HepG2 (cell line): ENCODE data around the gene ALG14. TPM values are rescaled to one million over a fixed set of nuclear protein-coding genes. Genes with fewer than 3 reads are reported as not detected.

ENCODE experiments used
- ATAC-seq: fragments of 200-7000 bp; cut with Tn5 transposase; 3 replicates; pipeline ENCODE4 v1.9.1; 2020; ENCODE audit warnings: mild to moderate bottlenecking, moderate library complexity
- BruUV-seq: library from RNA; stranded (reverse); fragments of 400-500 nt; replicated peaks from 2 replicates; lab custom pipeline; 2021; lab: Mats Ljungman, UMichigan
- CTCF ChIA-PET: fragments of 300-600 bp; formaldehyde crosslinking; extraction: SDS; loops from one replicate; lab custom pipeline; 2021; ENCODE audit warnings: low total read pairs, inconsistent platforms, low intra/inter-chr PET ratio; lab: Yijun Ruan, JAX
- POLR2A ChIA-PET: fragments of 350-600 bp; sonication (Branson Sonifier 250); formaldehyde crosslinking; loops from one replicate; lab custom pipeline; 2020; ENCODE audit warnings: antibody characterized with exemption, inconsistent platforms; lab: Yijun Ruan, JAX
- DNase-seq: peaks from one replicate; pipeline ENCODE4 v3.0.0-alpha.2; 2015; ENCODE audit warnings: low spot score
- FAIRE-seq: peaks from 3 replicates; lab custom pipeline; 2011; peaks lifted over from hg19 to GRCh38; lab: Jason Lieb, UNC
- H2AFZ ChIP-seq: one replicate; pipeline ENCODE4 v1.6.1; 2011; ENCODE audit warnings: low read length, inconsistent platforms
- H3K27ac ChIP-seq: fragments of 300-600 bp; 3 replicates; pipeline ENCODE4 v1.8.0; 2011; ENCODE audit warnings: mixed run types, mild to moderate bottlenecking, mixed read lengths, low read length, inconsistent platforms; ENCODE audit not compliant: insufficient read depth; ENCODE audit errors: extremely low read length
- H3K27me3 ChIP-seq, 2 experiments: fragments of 200-600 bp in 1 of 2; 2 replicates in 1 of 2; 3 replicates in 1 of 2; pipeline versions ENCODE4 v1.6.0 to v1.8.0; 2011; ENCODE audit warnings: low read length in 2 of 2, mild to moderate bottlenecking in 2 of 2, moderate library complexity in 2 of 2, inconsistent platforms in 1 of 2; ENCODE audit not compliant: insufficient read depth in 2 of 2, control insufficient read depth in 1 of 2
- H3K36me3 ChIP-seq, 2 experiments: fragments of 200-600 bp in 1 of 2; replicated peaks in 1 of 2; 2 replicates in 1 of 2; 3 replicates in 1 of 2; pipeline versions ENCODE4 v1.5.1 to v1.8.0; 2011; ENCODE audit warnings: low read length in 2 of 2, inconsistent platforms in 1 of 2; ENCODE audit not compliant: insufficient read depth in 2 of 2, control insufficient read depth in 1 of 2
- H3K4me1 ChIP-seq: 2 replicates; pipeline ENCODE4 v1.5.1; 2012; ENCODE audit warnings: low read length, inconsistent platforms; ENCODE audit not compliant: insufficient read depth
- H3K4me2 ChIP-seq: 2 replicates; pipeline ENCODE4 v1.6.0; 2011; ENCODE audit warnings: low read depth, low read length, inconsistent platforms
- H3K4me3 ChIP-seq, 3 experiments: fragments of 200-600 bp in 1 of 3; sonication (generic), shearing (Covaris generic) in 1 of 3; replicated peaks in 1 of 3; 2 replicates each; pipeline ENCODE4 v1.5.1; 2011 to 2016; ENCODE audit warnings: low read length in 3 of 3, inconsistent platforms in 2 of 3, low read depth in 2 of 3, mild to moderate bottlenecking in 2 of 3, control low read depth in 1 of 3, mixed read lengths in 1 of 3; ENCODE audit not compliant: insufficient read depth in 1 of 3
- H3K79me2 ChIP-seq: one replicate; pipeline ENCODE4 v1.6.1; 2011; ENCODE audit warnings: low read length, inconsistent platforms; ENCODE audit not compliant: insufficient read depth
- H3K9ac ChIP-seq: 2 replicates; pipeline ENCODE4 v1.6.0; 2011; ENCODE audit warnings: mild to moderate bottlenecking, low read depth, low read length, inconsistent platforms; ENCODE audit not compliant: insufficient read depth
- H3K9me3 ChIP-seq: 2 replicates; pipeline ENCODE4 v1.5.1; 2012; ENCODE audit warnings: mild to moderate bottlenecking, low read length
- H4K20me1 ChIP-seq: 2 replicates; pipeline ENCODE4 v1.6.0; 2011; ENCODE audit warnings: inconsistent platforms, mild to moderate bottlenecking, low read length, moderate library complexity; ENCODE audit not compliant: insufficient read depth
- DNMT3B ChIP-seq: conservative IDR thresholded peaks from 2 replicates; pipeline ENCODE4 v1.6.1; 2016; ENCODE audit warnings: missing biosample characterization, control low read depth
- FOXP1 ChIP-seq, 2 experiments: fragments of 450-650 bp in 1 of 2; IDR thresholded peaks; 2 replicates each; pipeline ENCODE4 v1.6.1; 2017 to 2018; ENCODE audit warnings: antibody characterized with exemption in 1 of 2
- MEIS2 ChIP-seq: sonication (generic); formaldehyde crosslinking; IDR thresholded peaks from 2 replicates; pipeline ENCODE4 v1.9.0; 2021; ENCODE audit warnings: mild to moderate bottlenecking, missing genetic modification reagents
- REXO4 ChIP-seq: sonication (generic); formaldehyde crosslinking; IDR thresholded peaks from 2 replicates; pipeline ENCODE4 v1.8.0; 2022; ENCODE audit warnings: missing genetic modification reagents, mild to moderate bottlenecking, borderline replicate concordance
- SCMH1 ChIP-seq: sonication (generic); formaldehyde crosslinking; IDR thresholded peaks from 2 replicates; pipeline ENCODE4 v1.9.0; 2021; ENCODE audit warnings: missing genetic modification reagents, mild to moderate bottlenecking, borderline replicate concordance
- SMARCE1 ChIP-seq: fragments of 450-650 bp; IDR thresholded peaks from 2 replicates; pipeline ENCODE4 v1.6.1; 2017; ENCODE audit warnings: borderline replicate concordance
- SMYD3 ChIP-seq: sonication (generic); formaldehyde crosslinking; IDR thresholded peaks from 2 replicates; pipeline ENCODE4 v1.8.1; 2023; ENCODE audit warnings: mild to moderate bottlenecking, missing genetic modification reagents
- U2AF2 ChIP-seq: fragments of 200-400 bp; formaldehyde crosslinking; IDR thresholded peaks from 2 replicates; pipeline ENCODE4 v1.6.1; 2017; ENCODE audit warnings: low read depth, mild to moderate bottlenecking, low read length
- ZNF576 ChIP-seq: sonication (generic); formaldehyde crosslinking; IDR thresholded peaks from 2 replicates; pipeline ENCODE4 v1.4.0; 2020; ENCODE audit warnings: mild to moderate bottlenecking, missing genetic modification reagents
- ZNF672 ChIP-seq: sonication (generic); formaldehyde crosslinking; IDR thresholded peaks from 2 replicates; pipeline ENCODE4 v1.8.1; 2022; ENCODE audit warnings: missing genetic modification reagents
- ZXDC ChIP-seq: sonication (generic); formaldehyde crosslinking; IDR thresholded peaks from 2 replicates; pipeline ENCODE4 v1.5.0; 2020; ENCODE audit warnings: mild to moderate bottlenecking, missing genetic modification reagents
- WGBS: methylation state at CpG from one replicate; pipeline ENCODE4 v1.1.6; 2017; ENCODE audit warnings: low lambda C conversion rate; 5-methylcytosine and 5-hydroxymethylcytosine counted together
- in situ Hi-C: cut with HindIII; loops from 2 replicates; pipeline ENCODE4 v1.10.0; 2017; ENCODE audit warnings: low pct_unique_long_range_greater_than_20kb; ENCODE audit not compliant: extremely low pct_ligation_motif_present
- intact Hi-C: fragments of 100-400 bp; cut with micrococcal nuclease; formaldehyde crosslinking; loops from one replicate; pipeline ENCODE4 v1.10.0; 2022; ENCODE audit not compliant: unreplicated experiment
- polyA plus RNA-seq, 8 experiments: library from polyadenylated mRNA; depleted of rRNA in 3 of 8; stranded (reverse) in 7 of 8; unstranded in 1 of 8; fragments of >200 nt; fragmentation: Illumina TruSeq in 4 of 8; extraction: Trizol in 4 of 8; gene quantifications; 2 replicates each; pipeline versions ENCODE4 v1.2.1 to v1.2.3, GENCODE V29; 2011 to 2016; ENCODE audit warnings: low read depth in 4 of 8, missing spikeins in 1 of 8, mixed read lengths in 1 of 8; ENCODE audit not compliant: insufficient read depth in 1 of 8
- total RNA-seq, 5 experiments: library from RNA; depleted of rRNA; stranded (reverse); fragments of >200 nt; fragmentation: Illumina TruSeq; extraction: Trizol; gene quantifications; 2 replicates each; pipeline ENCODE4 v1.2.3, GENCODE V29; 2016; ENCODE audit warnings: low read depth in 1 of 5
- TF ChIP-seq, protein P1 (sequence below): IDR thresholded peaks from 2 replicates; pipeline ENCODE4 v1.6.1; 2016; ENCODE audit warnings: low read depth
- TF ChIP-seq, protein P2 (sequence below): sonication (generic); formaldehyde crosslinking; IDR thresholded peaks from 2 replicates; pipeline ENCODE4 v1.4.0; 2020; ENCODE audit warnings: missing genetic modification reagents, borderline replicate concordance

ALG14 gene
- total and polyA plus RNA-seq, 2 of the 13 experiments (the other 11 are each of a cell fraction or from before 2014, with no cell fraction given) = 4.5 to 12.7 TPM

DNA sequence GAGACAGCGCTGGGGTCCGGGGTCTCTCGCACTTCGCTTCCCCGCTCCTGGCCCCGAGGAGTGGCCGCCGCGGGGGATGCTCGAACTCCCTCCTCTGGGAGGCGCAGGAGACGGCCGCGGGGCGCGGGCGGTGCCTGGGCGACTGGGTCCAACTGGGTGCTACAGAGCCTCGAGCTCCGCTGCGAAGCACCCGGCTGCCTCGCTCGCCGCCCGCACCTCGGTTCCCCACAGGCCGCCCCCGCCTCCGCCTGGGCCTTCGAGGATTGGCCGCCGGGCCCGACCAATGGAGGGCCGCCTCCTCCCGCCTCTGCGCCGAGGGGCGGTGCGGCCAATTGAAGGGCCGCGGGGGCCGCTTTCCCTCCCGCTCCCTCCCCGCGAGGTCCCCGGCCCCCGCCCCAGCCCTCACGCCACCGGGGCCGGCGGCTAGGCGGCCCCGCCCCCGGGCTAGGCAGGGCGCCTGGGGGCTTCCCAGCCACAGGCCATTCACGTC is 145.8 kb downstream of the ALG14 start, which contains the start of gene CNN3:
TSS of gene CNN3 (minus strand) at position 196 of the 490 bp plus-strand sequence. CDS start 216 bp downstream, outside the sequence.
- H4K20me1 ChIP-seq = peaks cover 25% of the 10 kb centered on the region
- WGBS = no CpG with 5 or more reads among the region's 57 CpGs
- H3K9ac ChIP-seq = peak within 1 kb of the TSS; percentile 84
- H2AFZ ChIP-seq = no peak within 1 kb of the TSS
- peak within 1 kb of the TSS; percentile 94 for H3K4me2 ChIP-seq
- peak within 1 kb of the TSS; percentile 79 to 81 (median 81) for H3K4me3 ChIP-seq
- peaks cover 87% of the 10 kb centered on the region for H3K79me2 ChIP-seq
- H3K27me3 ChIP-seq = no peaks in the 10 kb centered on the region; a peak in 1 of 5 replicates
- DNase-seq (peak; percentile 82), ATAC-seq (peak; percentile 92), FAIRE-seq (no peak)
- H3K4me1 ChIP-seq = peaks cover 64% of the 10 kb centered on the region
- peak within 1 kb of the TSS; percentile 95 for H3K27ac ChIP-seq
- ChIA-PET POLR2A (interaction anchor here (1.0 to 2.9 kb wide), 6 partner anchors 9 to 115 kb away, joined by 3 to 15 read pairs (median 5); no protein-coding TSS in a partner anchor), CTCF (interaction anchor here (1.0 to 3.5 kb wide), 2 partner anchors 73 to 115 kb away, joined by 3 to 22 read pairs; no protein-coding TSS in a partner anchor)
- intact Hi-C loops (loop anchor here (1.0 to 5.0 kb wide), 5 partner anchors 36 to 305 kb away; partner anchors contain the start of gene RWDD3), in situ Hi-C loops (no loop called here)
- no peaks in the 10 kb centered on the region for H3K9me3 ChIP-seq
- 0 out of 5 replicates have a peak, but pooled peaks cover 0 to under 1% of the 10 kb centered on the region in 2 experiments for H3K36me3 ChIP-seq
- BruUV-seq = no TSS peak
- TF ChIP-seq MEIS2 (CRISPR knock-in tag) (no peak; the same call in 1 of the 2 replicates), DNMT3B (CRISPR knock-in tag) (no peak; the same call in 1 of the 2 replicates), SMYD3 (no peak), ZNF672 (no peak), U2AF2 (no peak), ZXDC (CRISPR knock-in tag) (peak; percentile 80), SCMH1 (no peak), REXO4 (CRISPR knock-in tag) (no peak), SMARCE1 (no peak), ZNF576 (CRISPR knock-in tag) (no peak), FOXP1 (IDR thresholded peaks at IDR 0.05) (no peak), FOXP1 (CRISPR knock-in tag; IDR thresholded peaks at IDR 0.05) (no peak)
- TF ChIP-seq, protein P1, sequence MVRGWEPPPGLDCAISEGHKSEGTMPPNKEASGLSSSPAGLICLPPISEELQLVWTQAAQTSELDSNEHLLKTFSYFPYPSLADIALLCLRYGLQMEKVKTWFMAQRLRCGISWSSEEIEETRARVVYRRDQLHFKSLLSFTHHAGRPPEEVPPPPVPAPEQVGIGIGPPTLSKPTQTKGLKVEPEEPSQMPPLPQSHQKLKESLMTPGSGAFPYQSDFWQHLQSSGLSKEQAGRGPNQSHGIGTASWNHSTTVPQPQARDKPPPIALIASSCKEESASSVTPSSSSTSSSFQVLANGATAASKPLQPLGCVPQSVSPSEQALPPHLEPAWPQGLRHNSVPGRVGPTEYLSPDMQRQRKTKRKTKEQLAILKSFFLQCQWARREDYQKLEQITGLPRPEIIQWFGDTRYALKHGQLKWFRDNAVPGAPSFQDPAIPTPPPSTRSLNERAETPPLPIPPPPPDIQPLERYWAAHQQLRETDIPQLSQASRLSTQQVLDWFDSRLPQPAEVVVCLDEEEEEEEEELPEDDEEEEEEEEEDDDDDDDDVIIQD = 0 out of 2 replicates have a peak, but pooled peaks have one; percentile 39
- TF ChIP-seq, protein P2, sequence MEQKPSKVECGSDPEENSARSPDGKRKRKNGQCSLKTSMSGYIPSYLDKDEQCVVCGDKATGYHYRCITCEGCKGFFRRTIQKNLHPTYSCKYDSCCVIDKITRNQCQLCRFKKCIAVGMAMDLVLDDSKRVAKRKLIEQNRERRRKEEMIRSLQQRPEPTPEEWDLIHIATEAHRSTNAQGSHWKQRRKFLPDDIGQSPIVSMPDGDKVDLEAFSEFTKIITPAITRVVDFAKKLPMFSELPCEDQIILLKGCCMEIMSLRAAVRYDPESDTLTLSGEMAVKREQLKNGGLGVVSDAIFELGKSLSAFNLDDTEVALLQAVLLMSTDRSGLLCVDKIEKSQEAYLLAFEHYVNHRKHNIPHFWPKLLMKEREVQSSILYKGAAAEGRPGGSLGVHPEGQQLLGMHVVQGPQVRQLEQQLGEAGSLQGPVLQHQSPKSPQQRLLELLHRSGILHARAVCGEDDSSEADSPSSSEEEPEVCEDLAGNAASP (CRISPR knock-in tag) = no peak; the same call in 1 of the 2 replicates
